GM12865 (cell line): ENCODE results near the gene EDC4.
A peak's percentile ranks its signal among the peaks of the same experiment; 100 is the strongest.
"Not testable (repeated sequence)": the region's sequence is repeated elsewhere in the genome, so short reads cannot be mapped to it uniquely, and the experiment has no call there.

ENCODE experiments used
- DNase-seq: peaks from one replicate; pipeline ENCODE4 v3.0.0; 2010; ENCODE audit warnings: low read depth
- H3K4me3 ChIP-seq: 2 replicates; pipeline ENCODE4 v1.5.1; 2011; ENCODE audit warnings: mild to moderate bottlenecking, low read depth, low read length, control low read depth
- TF ChIP-seq, protein P1 (sequence below): IDR thresholded peaks from 2 replicates; pipeline ENCODE4 v1.5.1; 2011; ENCODE audit warnings: low read length, control low read depth, low read depth, inconsistent platforms; ENCODE audit not compliant: insufficient read depth; ENCODE audit errors: missing control alignments

EDC4 gene

DNA sequence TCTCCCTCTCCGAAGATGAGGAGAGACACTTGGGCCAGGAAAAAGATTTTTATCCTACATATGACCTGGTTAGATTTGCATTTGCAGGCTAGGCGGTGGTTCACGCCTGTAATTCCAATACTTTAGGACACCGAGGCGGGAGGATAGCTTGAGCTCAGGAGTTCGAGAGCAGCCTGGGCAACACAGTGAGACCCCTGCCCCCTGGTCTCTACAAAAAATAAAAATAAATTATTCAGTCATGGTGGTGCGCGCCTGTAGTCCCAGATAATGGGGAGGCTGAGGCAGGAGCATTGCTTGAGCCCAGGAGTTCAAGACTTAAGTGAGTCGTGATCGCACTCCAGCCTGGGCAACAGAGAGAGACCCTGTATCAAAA is 38.6 kb upstream of the EDC4 start:
- peak overlapping the region; percentile 94 for H3K4me3 ChIP-seq
- TF ChIP-seq, protein P1, sequence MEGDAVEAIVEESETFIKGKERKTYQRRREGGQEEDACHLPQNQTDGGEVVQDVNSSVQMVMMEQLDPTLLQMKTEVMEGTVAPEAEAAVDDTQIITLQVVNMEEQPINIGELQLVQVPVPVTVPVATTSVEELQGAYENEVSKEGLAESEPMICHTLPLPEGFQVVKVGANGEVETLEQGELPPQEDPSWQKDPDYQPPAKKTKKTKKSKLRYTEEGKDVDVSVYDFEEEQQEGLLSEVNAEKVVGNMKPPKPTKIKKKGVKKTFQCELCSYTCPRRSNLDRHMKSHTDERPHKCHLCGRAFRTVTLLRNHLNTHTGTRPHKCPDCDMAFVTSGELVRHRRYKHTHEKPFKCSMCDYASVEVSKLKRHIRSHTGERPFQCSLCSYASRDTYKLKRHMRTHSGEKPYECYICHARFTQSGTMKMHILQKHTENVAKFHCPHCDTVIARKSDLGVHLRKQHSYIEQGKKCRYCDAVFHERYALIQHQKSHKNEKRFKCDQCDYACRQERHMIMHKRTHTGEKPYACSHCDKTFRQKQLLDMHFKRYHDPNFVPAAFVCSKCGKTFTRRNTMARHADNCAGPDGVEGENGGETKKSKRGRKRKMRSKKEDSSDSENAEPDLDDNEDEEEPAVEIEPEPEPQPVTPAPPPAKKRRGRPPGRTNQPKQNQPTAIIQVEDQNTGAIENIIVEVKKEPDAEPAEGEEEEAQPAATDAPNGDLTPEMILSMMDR, result no peak

DNA sequence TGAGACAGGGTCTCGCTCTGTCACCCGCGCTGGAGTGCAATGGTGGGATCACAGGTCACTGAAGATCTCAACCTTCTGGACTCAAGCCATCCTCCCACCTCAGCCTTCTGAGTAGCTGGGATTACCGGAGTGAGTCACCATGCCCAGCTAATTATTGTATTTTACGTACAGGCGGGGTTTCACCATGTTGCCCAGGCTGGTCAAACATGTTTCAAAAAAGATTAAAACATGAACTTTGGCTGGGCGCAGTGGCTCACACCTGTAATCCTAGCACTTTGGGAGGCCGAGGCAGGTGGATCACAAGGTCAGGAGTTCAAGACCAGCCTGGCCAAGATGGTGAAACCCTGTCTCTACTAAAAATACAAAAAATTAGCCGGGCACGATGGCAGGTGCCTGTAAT is 35.7 kb upstream of the EDC4 start:
- not testable (repeated sequence) for DNase-seq, H3K4me3 ChIP-seq

More for the DNA sequence above, 38.6 kb upstream of the EDC4 start:
- no peak for DNase-seq

DNA sequence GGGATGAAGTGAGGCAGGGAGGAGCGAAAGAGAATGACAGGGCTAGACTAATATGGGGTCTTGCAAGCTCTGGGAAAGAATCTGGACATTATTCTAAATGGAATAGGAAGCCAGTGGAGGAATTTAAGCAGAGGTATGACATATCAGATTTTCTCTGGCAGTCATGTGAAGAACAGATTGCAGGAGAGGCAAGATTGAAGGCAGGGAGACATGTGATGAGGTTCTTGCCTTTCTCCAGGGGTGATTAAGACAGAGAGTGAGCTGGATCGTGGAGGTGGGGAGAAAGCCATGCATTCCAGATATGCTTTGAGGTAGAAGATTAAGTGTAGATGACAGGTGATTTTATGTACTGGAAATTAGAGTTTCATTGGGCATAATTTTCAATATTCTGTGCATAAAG is 35.0 kb upstream of the EDC4 start:
- no peak overlapping the region for H3K4me3 ChIP-seq
- no peak for DNase-seq
- TF ChIP-seq, protein P1, result no peak

DNA sequence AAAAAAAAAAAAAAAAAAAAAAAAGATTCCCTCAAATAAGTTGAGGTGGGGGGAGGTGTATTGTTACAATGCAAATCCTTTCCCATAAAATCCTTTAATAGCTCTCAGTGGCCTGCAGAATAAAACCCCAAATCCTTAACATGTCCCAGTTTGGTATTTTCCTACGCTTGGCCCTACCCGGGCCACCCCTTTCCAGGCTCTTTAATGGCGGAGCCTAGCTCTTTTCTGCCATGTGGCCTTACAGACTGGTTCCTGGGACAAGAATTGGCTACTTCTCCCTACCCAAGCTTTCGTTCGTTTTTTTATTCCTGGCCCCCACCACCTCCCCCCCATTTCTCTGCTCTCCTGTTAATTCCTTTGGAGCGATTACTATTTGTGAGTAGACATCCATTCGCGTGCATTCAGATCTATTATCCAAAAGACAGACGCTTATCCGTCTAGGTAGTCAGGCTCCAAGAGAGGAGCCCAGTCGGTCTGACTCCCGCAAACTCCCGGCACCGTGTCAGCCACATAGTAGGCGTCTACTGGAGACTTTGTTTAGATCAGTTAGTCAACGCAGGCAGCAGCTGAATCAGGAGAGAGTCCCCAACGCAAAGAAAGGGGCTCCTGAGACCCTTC is 31.5 kb upstream of the EDC4 start:
- peak; percentile 16 for DNase-seq

DNA sequence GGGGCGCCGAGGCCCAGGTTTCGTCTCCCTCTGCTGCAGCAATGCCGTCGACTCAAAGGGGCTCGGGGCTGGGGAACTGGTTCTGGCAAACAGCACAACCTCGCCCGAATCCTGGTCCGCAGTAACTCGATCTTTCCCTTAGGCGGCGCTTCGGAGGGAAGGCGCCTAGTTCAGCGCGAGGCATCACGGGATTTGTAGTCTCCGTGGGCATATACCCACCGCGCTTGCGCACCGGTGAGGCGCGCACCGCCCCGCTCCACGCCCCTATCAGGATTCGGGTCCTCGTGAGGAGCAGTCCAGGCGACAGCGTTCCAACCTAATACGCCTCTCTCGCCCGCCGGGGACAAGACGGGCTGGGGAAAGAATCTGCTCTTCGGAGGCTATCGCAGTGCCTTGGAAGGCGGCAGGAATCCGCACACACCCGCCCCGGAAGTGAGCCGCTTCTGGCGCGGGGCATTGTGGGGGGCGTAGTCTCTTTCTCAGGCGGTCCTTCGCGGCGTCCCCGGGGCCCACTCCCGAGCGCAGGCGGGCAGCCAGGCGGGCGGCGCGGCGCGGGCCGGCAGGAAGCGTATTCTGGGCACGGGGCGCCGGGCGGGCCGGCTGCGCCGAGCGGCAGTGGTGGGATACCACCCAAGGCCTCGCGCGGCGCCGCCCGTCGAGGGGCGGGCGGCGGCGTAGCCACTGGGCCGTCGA is 30.9 kb upstream of the EDC4 start, which contains the start of gene THAP11:
Gene THAP11 (plus strand): TSS at position 505 of the 693 bp plus-strand sequence. CDS start 235 bp downstream, outside the sequence.
- DNase-seq, result peak; percentile 96
- H3K4me3 ChIP-seq, result peak within 1 kb of the TSS; percentile 72
- TF ChIP-seq, protein P1, result peak; percentile 91

More for the DNA sequence above, 31.5 kb upstream of the EDC4 start:
- TF ChIP-seq, protein P1, result no peak
- peak overlapping the region; percentile 31 for H3K4me3 ChIP-seq

DNA sequence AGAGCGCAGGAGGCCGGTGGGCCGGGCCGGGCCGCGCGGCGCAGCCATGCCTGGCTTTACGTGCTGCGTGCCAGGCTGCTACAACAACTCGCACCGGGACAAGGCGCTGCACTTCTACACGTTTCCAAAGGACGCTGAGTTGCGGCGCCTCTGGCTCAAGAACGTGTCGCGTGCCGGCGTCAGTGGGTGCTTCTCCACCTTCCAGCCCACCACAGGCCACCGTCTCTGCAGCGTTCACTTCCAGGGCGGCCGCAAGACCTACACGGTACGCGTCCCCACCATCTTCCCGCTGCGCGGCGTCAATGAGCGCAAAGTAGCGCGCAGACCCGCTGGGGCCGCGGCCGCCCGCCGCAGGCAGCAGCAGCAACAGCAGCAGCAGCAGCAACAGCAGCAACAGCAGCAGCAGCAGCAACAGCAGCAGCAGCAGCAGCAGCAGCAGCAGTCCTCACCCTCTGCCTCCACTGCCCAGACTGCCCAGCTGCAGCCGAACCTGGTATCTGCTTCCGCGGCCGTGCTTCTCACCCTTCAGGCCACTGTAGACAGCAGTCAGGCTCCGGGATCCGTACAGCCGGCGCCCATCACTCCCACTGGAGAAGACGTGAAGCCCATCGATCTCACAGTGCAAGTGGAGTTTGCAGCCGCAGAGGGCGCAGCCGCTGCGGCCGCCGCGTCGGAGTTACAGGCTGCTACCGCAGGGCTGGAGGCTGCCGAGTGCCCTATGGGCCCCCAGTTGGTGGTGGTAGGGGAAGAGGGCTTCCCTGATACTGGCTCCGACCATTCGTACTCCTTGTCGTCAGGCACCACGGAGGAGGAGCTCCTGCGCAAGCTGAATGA is 30.1 kb upstream of the EDC4 start:
- H3K4me3 ChIP-seq, result peak overlapping the region; percentile 72
- peak; percentile 76 for DNase-seq
- TF ChIP-seq, protein P1, result peak; percentile 35

DNA sequence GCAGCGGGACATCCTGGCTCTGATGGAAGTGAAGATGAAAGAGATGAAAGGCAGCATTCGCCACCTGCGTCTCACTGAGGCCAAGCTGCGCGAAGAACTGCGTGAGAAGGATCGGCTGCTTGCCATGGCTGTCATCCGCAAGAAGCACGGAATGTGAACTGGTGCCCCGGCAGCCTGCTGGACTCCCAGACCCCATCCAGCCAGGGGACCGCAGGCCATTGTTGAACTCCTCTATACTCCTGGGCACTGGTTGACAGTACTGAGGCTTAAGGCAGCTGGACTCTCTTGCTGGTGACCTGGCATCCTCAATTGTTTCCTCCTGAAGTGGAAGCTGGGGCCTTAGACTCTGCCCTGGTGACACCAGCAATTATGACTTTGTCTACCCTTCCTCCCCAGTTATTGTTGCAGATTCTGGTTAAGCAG is 29.5 kb upstream of the EDC4 start:
- TF ChIP-seq, protein P1, result no peak
- DNase-seq, result no peak
- H3K4me3 ChIP-seq, result peak overlapping the region; percentile 72
